SK-N-SH (cell line): ENCODE results near the gene AKT1S1. TPM values are rescaled to one million over a fixed set of nuclear protein-coding genes. Genes with fewer than 3 reads are reported as not detected.

Experiments
- CTCF ChIA-PET: fragments of 300-600, 350-600 bp; formaldehyde crosslinking; extraction: SDS; loops from one replicate; lab custom pipeline; 2021; lab: Yijun Ruan, JAX
- POLR2A ChIA-PET: fragments of 350-600 bp; sonication (Branson Sonifier 250); formaldehyde crosslinking; extraction: SDS; loops from one replicate; lab custom pipeline; 2020; ENCODE audit warnings: antibody characterized with exemption, inconsistent platforms; lab: Yijun Ruan, JAX
- DNase-seq: peaks from one replicate; pipeline ENCODE4 v3.0.0; 2012
- H2AFZ ChIP-seq: fragments of 200-600 bp; sonication (generic); 2 replicates; pipeline ENCODE4 v1.8.1; 2016; ENCODE audit warnings: antibody characterized with exemption, mild to moderate bottlenecking, low read depth
- H3F3A ChIP-seq: fragments of 200-600 bp; sonication (generic); replicated peaks from 2 replicates; pipeline ENCODE3; 2016; ENCODE audit warnings: antibody characterized with exemption, mild to moderate bottlenecking; ENCODE audit not compliant: insufficient read depth
- H3K27ac ChIP-seq, 2 experiments: fragments of 200-500 bp in 1 of 2; fragments of 200-600 bp in 1 of 2; sonication (Bioruptor generic) in 1 of 2; sonication (generic), shearing (Covaris generic) in 1 of 2; 2 replicates each; pipeline versions ENCODE4 v1.5.1 to v1.6.1; 2014 to 2016; ENCODE audit warnings: low read depth in 2 of 2, inconsistent platforms in 1 of 2, low read length in 1 of 2, mild to moderate bottlenecking in 1 of 2, mixed read lengths in 1 of 2
- H3K27me3 ChIP-seq: fragments of 200-600 bp; sonication (generic), shearing (Covaris generic); 2 replicates; pipeline ENCODE4 v1.6.1; 2016; ENCODE audit warnings: mixed run types; ENCODE audit not compliant: insufficient read depth
- H3K36me3 ChIP-seq, 2 experiments: fragments of 200-500 bp in 1 of 2; fragments of 200-600 bp in 1 of 2; sonication (Bioruptor generic) in 1 of 2; sonication (generic) in 1 of 2; replicated peaks in 1 of 2; 2 replicates each; pipeline versions ENCODE3 to v1.5.1; 2014 to 2016; ENCODE audit warnings: low read length in 1 of 2, mild to moderate bottlenecking in 1 of 2; ENCODE audit not compliant: insufficient read depth in 2 of 2, control insufficient read depth in 1 of 2
- H3K4me1 ChIP-seq, 2 experiments: fragments of 200-500 bp in 1 of 2; fragments of 200-600 bp in 1 of 2; sonication (Bioruptor generic) in 1 of 2; sonication (generic), shearing (Covaris generic) in 1 of 2; 2 replicates each; pipeline versions ENCODE4 v1.5.1 to v1.6.1; 2014 to 2016; ENCODE audit warnings: low read depth in 1 of 2, low read length in 1 of 2, mixed run types in 1 of 2; ENCODE audit not compliant: insufficient read depth in 2 of 2, control insufficient read depth in 1 of 2
- H3K4me2 ChIP-seq: fragments of 200-600 bp; sonication (generic), shearing (Covaris generic); 2 replicates; pipeline ENCODE4 v1.6.1; 2017; ENCODE audit warnings: mixed run types
- H3K4me3 ChIP-seq, 2 experiments: fragments of 200-500 bp in 1 of 2; fragments of 200-600 bp in 1 of 2; sonication (Bioruptor generic) in 1 of 2; sonication (generic), shearing (Covaris generic) in 1 of 2; 2 replicates each; pipeline versions ENCODE4 v1.5.1 to v1.8.1; 2014 to 2016; ENCODE audit warnings: low read depth in 2 of 2, inconsistent platforms in 1 of 2, low read length in 1 of 2, mild to moderate bottlenecking in 1 of 2, mixed read lengths in 1 of 2, moderate library complexity in 1 of 2
- H3K79me2 ChIP-seq: fragments of 200-600 bp; sonication (generic); 2 replicates; pipeline ENCODE4 v1.8.1; 2017; ENCODE audit warnings: mild to moderate bottlenecking; ENCODE audit not compliant: insufficient read depth
- H3K9ac ChIP-seq: fragments of 200-600 bp; sonication (generic); 2 replicates; pipeline ENCODE4 v1.6.1; 2017; ENCODE audit warnings: mixed run types
- H3K9me2 ChIP-seq: fragments of 200-600 bp; sonication (generic); 2 replicates; pipeline ENCODE4 v1.6.1; 2017; ENCODE audit warnings: mixed run types
- H3K9me3 ChIP-seq: fragments of 200-600 bp; sonication (generic); 2 replicates; pipeline ENCODE4 v1.6.1; 2017; ENCODE audit warnings: mixed run types, mild to moderate bottlenecking, moderate library complexity
- H4K20me1 ChIP-seq: fragments of 200-600 bp; sonication (generic); 2 replicates; pipeline ENCODE4 v1.6.1; 2017; ENCODE audit warnings: mild to moderate bottlenecking, mixed run types; ENCODE audit not compliant: insufficient read depth
- CTCF ChIP-seq: fragments of 200-600 bp; sonication (generic); IDR thresholded peaks from 2 replicates; pipeline ENCODE4 v1.6.1; 2017; ENCODE audit warnings: antibody characterized with exemption, mild to moderate bottlenecking, moderate library complexity
- ELF1 ChIP-seq: IDR thresholded peaks from 2 replicates; pipeline ENCODE4 v1.4.0; 2012
- IRF3 ChIP-seq: fragments of 150-350 bp; IDR thresholded peaks from 2 replicates; pipeline ENCODE4 v1.6.1; 2016; ENCODE audit warnings: mild to moderate bottlenecking, low read depth, low read length
- MAX ChIP-seq: IDR thresholded peaks from 2 replicates; pipeline ENCODE4 v1.4.0; 2012; ENCODE audit warnings: low read depth
- NFIC ChIP-seq: IDR thresholded peaks from 2 replicates; pipeline ENCODE4 v1.4.0; 2012; ENCODE audit warnings: borderline replicate concordance
- NRF1 ChIP-seq: IDR thresholded peaks from 2 replicates; pipeline ENCODE4 v1.6.1; 2012; ENCODE audit warnings: low read depth, mild to moderate bottlenecking, low read length
- REST ChIP-seq: IDR thresholded peaks from 2 replicates; pipeline ENCODE4 v1.6.1; 2012; ENCODE audit warnings: mild to moderate bottlenecking, low read depth, low read length, moderate library complexity
- SMC3 ChIP-seq: IDR thresholded peaks from 2 replicates; pipeline ENCODE4 v1.6.1; 2012; ENCODE audit warnings: low read depth, low read length, improper control_type of control experiment
- TEAD4 ChIP-seq: IDR thresholded peaks from 2 replicates; pipeline ENCODE4 v1.4.0; 2012; ENCODE audit warnings: mild to moderate bottlenecking, borderline replicate concordance; ENCODE audit not compliant: insufficient read depth
- USF1 ChIP-seq: IDR thresholded peaks from 2 replicates; pipeline ENCODE4 v1.4.0; 2012; ENCODE audit warnings: low read depth, borderline replicate concordance
- ZBTB33 ChIP-seq: IDR thresholded peaks from 2 replicates; pipeline ENCODE4 v1.4.0; 2012; ENCODE audit warnings: low read depth, borderline replicate concordance
- WGBS: methylation state at CpG from one replicate; pipeline ENCODE4 v1.1.6; 2017; ENCODE audit warnings: low lambda C conversion rate; 5-methylcytosine and 5-hydroxymethylcytosine counted together
- polyA plus RNA-seq, 3 experiments: library from polyadenylated mRNA; depleted of rRNA; stranded (reverse); fragments of >200 nt; gene quantifications; 2 replicates each; pipeline ENCODE4 v1.2.3, GENCODE V29; 2012

Gene AKT1S1
- polyA plus RNA-seq, 1 of the 3 experiments (the other 2 are of a cell fraction), result 63.7 TPM

GRCh38 chr19:49837425-49837824, 39.7 kb downstream of the AKT1S1 start:
- no peaks in the 10 kb centered on the region for H3K79me2 ChIP-seq
- no peaks in the 10 kb centered on the region for H3K9me2 ChIP-seq
- H2AFZ ChIP-seq, result no peak overlapping the region
- peaks cover 20 to 74% of the 10 kb centered on the region in 2 experiments for H3K36me3 ChIP-seq
- POLR2A ChIA-PET, result interaction anchor here (0.6 to 1.1 kb wide), 2 partner anchors 13 to 139 kb away, joined by 3 to 4 read pairs; no protein-coding TSS in a partner anchor
- H3K4me3 ChIP-seq, result no peak overlapping the region
- no peaks in the 10 kb centered on the region for H3F3A ChIP-seq
- no peak overlapping the region for H3K27ac ChIP-seq
- no peak overlapping the region for H3K4me2 ChIP-seq
- H4K20me1 ChIP-seq, result no peaks in the 10 kb centered on the region
- H3K27me3 ChIP-seq, result no peaks in the 10 kb centered on the region
- WGBS, result 96% methylated on average over 8 of the region's 9 CpGs
- no peaks in the 10 kb centered on the region for H3K9me3 ChIP-seq
- no peak overlapping the region for H3K9ac ChIP-seq
- CTCF ChIA-PET, result interaction anchor here (1.3 kb wide), 1 partner anchor 18 kb away, joined by 4 read pairs; no protein-coding TSS in a partner anchor
- TF ChIP-seq ELF1 (no peak), CTCF (no peak), SMC3 (no peak), REST (no peak), TEAD4 (no peak), MAX (no peak), NRF1 (no peak), IRF3 (no peak), NFIC (no peak), ZBTB33 (no peak), USF1 (no peak)
- peaks cover 0 to 11% of the 10 kb centered on the region in 2 experiments; a peak in 1 of 4 replicates for H3K4me1 ChIP-seq
- DNase-seq, result no peak
